GM12872 (cell line): ENCODE measurements around the gene TGFBR3.

Experiments
- CTCF ChIP-seq: IDR thresholded peaks from 3 replicates; pipeline ENCODE4 v1.5.1; 2011; ENCODE audit warnings: low read depth, mild to moderate bottlenecking, low read length, moderate library complexity; ENCODE audit not compliant: insufficient read depth

The TGFBR3 gene

DNA sequence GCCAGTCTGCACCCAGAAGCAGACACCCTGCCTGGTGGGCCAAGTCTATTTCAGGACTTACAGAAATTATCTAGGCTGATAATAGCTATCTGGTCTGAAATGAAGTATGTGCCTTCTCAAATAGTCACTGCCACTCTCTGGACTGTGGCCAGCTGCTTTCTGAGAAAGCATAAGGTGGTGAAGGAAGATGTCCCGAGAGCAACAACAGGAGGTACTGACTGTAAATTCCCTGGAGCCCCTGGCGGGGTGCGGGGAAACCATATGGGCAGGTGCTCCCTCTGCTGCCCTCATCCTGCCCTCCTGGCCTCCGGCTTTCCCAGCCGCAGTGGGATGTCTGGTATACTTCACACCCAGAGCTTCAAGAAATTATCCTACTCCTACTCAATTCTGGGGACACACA, 86.8 kb downstream of the TGFBR3 start:
- TF ChIP-seq CTCF: no peak

DNA sequence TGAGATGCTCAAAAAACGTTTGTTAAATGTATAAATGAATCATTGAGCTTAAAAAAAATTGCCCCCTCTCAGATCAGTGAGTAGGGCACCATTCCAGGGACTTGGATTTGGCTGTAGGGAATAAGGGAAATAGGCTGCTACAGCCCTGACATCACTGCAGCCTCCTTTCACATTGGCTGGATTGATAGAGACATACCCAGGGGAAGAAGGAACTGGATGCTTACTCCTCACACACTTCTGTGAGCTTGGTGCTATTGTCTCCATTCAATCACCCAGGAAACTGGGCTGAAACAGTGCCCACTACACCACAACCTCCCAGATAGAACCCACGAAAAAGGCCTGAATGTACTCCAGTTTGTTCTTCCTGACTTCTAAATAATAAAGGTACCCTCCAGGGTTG, 87.2 kb downstream of the TGFBR3 start:
- TF ChIP-seq CTCF: no peak

GRCh38 chr1:91798241-91798648, 87.7 kb downstream of the TGFBR3 start:
- no peak for TF ChIP-seq CTCF

DNA sequence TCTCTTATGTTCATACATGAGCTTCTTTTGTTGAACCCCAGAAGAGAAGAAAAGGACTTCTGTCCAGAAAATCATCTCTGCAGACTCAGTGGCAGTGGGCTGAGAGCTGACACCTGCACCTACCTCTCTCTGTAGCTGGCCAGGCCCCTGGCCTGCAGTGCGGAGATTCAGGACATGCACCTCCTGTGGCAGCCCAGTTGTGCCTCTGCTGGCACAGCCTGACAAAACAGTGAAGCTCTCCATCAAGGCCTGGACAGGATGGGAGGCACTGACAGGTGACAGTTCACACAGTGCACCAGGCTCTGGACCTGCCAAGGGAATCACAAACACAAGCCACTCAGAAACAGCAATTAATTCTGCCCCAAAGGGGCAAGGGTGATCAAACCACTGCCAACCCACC, 88.8 kb downstream of the TGFBR3 start:
- no peak for TF ChIP-seq CTCF

DNA sequence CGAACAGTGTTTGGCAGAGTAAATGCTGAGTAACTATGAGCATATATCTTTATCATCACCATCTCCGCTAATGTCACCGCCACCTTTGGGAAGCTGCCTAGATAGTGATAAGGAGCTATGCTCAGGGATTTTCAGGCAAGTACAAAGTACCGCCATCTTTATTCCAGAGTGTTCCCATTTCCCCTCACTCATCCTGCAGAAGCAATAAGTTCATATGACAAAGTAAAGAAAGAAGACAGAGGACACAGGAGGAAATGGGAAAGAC, 89.6 kb downstream of the TGFBR3 start:
- TF ChIP-seq CTCF: no peak

DNA sequence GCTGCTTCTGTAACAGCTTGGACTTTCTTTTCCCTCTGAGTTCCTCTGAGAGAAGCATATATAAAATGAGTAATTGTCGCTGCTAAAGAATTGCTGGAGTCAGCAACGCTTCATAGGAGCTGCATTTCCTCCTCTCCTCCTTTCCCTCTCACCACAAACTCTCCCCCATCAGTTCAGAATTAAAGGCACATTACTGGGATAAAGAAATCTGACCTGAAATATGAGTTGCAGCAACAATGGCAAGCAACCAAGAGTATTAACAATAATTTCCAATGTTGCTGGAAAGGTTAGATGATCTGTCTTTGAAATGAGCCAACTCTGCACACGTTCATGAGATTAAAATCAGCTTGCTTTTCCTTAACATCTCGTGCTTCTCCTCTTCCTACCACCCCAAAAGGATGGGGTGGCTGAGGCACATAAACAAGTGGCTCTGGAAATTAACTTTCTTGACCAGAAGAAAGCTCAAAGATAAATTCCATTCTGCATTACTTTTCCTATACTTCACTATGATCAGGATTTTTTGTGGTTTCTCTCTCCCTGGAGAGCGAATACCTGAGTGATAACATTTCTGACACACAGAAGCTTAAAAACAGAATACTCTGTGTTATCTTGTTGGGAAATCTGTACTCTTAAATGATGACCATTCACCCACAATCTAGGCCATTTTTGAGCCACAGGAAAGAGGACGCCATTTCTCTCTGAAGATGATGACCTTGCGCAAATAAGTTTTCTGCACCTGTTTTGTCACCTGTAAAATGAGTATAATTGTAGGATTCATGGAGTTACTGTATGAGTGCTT, 90.2 kb downstream of the TGFBR3 start:
- TF ChIP-seq CTCF: no peak

- TF ChIP-seq CTCF: no peak
Observed at GRCh38 chr1:91793877-91794276, 92.1 kb downstream of the TGFBR3 start.
